GM21737 (cell line): ENCODE measurements around the gene POSTN.
"Not testable (repeated sequence)": the region's sequence is repeated elsewhere in the genome, so short reads cannot be mapped to it uniquely, and the experiment has no call there.

Experiments
- ATAC-seq: cut with Tn5 transposase; IDR thresholded peaks from one replicate; pipeline ENCODE4 v1.9.1; 2021; ENCODE audit warnings: mild to moderate bottlenecking, moderate library complexity; ENCODE audit not compliant: unreplicated experiment

The POSTN gene

GRCh38 chr13:37599519-37599918 lies 951 bp upstream of the POSTN start:
- ATAC-seq, result no peak

- no peak for ATAC-seq
These were observed 1.0 kb downstream of the POSTN start for GRCh38 chr13:37597477-37598025.

- no peak for ATAC-seq
These were observed 1.8 kb downstream of the POSTN start for GRCh38 chr13:37596805-37597204.

- ATAC-seq, result no peak
These were observed 3.4 kb downstream of the POSTN start for GRCh38 chr13:37595162-37595561.

GRCh38 chr13:37594550-37594949 lies 4.0 kb downstream of the POSTN start:
- ATAC-seq, result no peak

- not testable (repeated sequence) for ATAC-seq
These were observed 9.2 kb downstream of the POSTN start for GRCh38 chr13:37589381-37589780.

GRCh38 chr13:37587236-37587635 lies 11.3 kb downstream of the POSTN start:
- ATAC-seq, result no peak

- ATAC-seq, result no peak
These were observed 12.4 kb downstream of the POSTN start for GRCh38 chr13:37586164-37586563.

GRCh38 chr13:37585541-37585940 lies 13.0 kb downstream of the POSTN start:
- ATAC-seq, result no peak

- no peak for ATAC-seq
These were observed 22.0 kb downstream of the POSTN start for GRCh38 chr13:37576601-37577000.

- no peak for ATAC-seq
These were observed 33.1 kb downstream of the POSTN start for GRCh38 chr13:37565425-37565824.

GRCh38 chr13:37561031-37561430 lies 37.5 kb downstream of the POSTN start:
- no peak for ATAC-seq

GRCh38 chr13:37560526-37560925 lies 38.0 kb downstream of the POSTN start:
- no peak for ATAC-seq

GRCh38 chr13:37558766-37559165 lies 39.8 kb downstream of the POSTN start:
- not testable (repeated sequence) for ATAC-seq

GRCh38 chr13:37546087-37546486 lies 52.5 kb downstream of the POSTN start:
- no peak for ATAC-seq

- ATAC-seq, result no peak
These were observed 53.6 kb downstream of the POSTN start for GRCh38 chr13:37544995-37545394.

- no peak for ATAC-seq
These were observed 58.5 kb downstream of the POSTN start for GRCh38 chr13:37539976-37540605.

- ATAC-seq, result no peak
These were observed 59.4 kb downstream of the POSTN start for GRCh38 chr13:37539170-37539569.

- ATAC-seq, result no peak
These were observed 63.1 kb downstream of the POSTN start for GRCh38 chr13:37535501-37535900.

- ATAC-seq, result no peak
These were observed 63.9 kb downstream of the POSTN start for GRCh38 chr13:37534676-37535075.

- no peak for ATAC-seq
These were observed 64.4 kb downstream of the POSTN start for GRCh38 chr13:37534181-37534580.

- no peak for ATAC-seq
These were observed 67.5 kb downstream of the POSTN start for GRCh38 chr13:37531049-37531448.
